GM21360 (cell line): ENCODE measurements around the gene COL9A2.
"Not testable (repeated sequence)": the region's sequence is repeated elsewhere in the genome, so short reads cannot be mapped to it uniquely, and the experiment has no call there.

Experiments
- ATAC-seq: cut with Tn5 transposase; IDR thresholded peaks from one replicate; pipeline ENCODE4 v1.9.1; 2021; ENCODE audit warnings: mild to moderate bottlenecking, moderate library complexity; ENCODE audit not compliant: unreplicated experiment

Gene COL9A2

GRCh38 chr1:40316595-40317393 lies at the start of gene COL9A2:
Gene COL9A2, minus strand, starts transcription at chr1:40317286. Its CDS starts 89 bp downstream, at chr1:40317197.
- ATAC-seq = no peak

GRCh38 chr1:40363721-40364120 lies 46.6 kb upstream of the COL9A2 start:
- peak; percentile 79 for ATAC-seq

GRCh38 chr1:40362699-40363098 lies 45.6 kb upstream of the COL9A2 start:
- ATAC-seq = no peak

GRCh38 chr1:40362199-40362598 lies 45.1 kb upstream of the COL9A2 start:
- no peak for ATAC-seq

GRCh38 chr1:40361637-40362036 lies 44.6 kb upstream of the COL9A2 start:
- no peak for ATAC-seq

- ATAC-seq = no peak
These were observed 44.1 kb upstream of the COL9A2 start for GRCh38 chr1:40361201-40361600.

GRCh38 chr1:40360631-40361030 lies 43.5 kb upstream of the COL9A2 start:
- ATAC-seq = no peak

- ATAC-seq = no peak
These were observed 40.5 kb upstream of the COL9A2 start for GRCh38 chr1:40357625-40358024.

GRCh38 chr1:40353082-40353481 lies 36.0 kb upstream of the COL9A2 start:
- ATAC-seq = no peak

- ATAC-seq = no peak
These were observed 35.0 kb upstream of the COL9A2 start for GRCh38 chr1:40352126-40352525.

- no peak for ATAC-seq
These were observed 34.0 kb upstream of the COL9A2 start for GRCh38 chr1:40351124-40351523.

GRCh38 chr1:40350391-40350790 lies 33.3 kb upstream of the COL9A2 start:
- ATAC-seq = no peak

GRCh38 chr1:40344597-40344996 lies 27.5 kb upstream of the COL9A2 start:
- no peak for ATAC-seq

GRCh38 chr1:40342381-40342717 lies 25.3 kb upstream of the COL9A2 start:
- not testable (repeated sequence) for ATAC-seq

GRCh38 chr1:40341491-40342380 lies 24.6 kb upstream of the COL9A2 start:
- no peak for ATAC-seq

- ATAC-seq = no peak
These were observed 22.6 kb upstream of the COL9A2 start for GRCh38 chr1:40339420-40340323.

GRCh38 chr1:40338745-40339419 lies 21.8 kb upstream of the COL9A2 start:
- no peak for ATAC-seq

- no peak for ATAC-seq
These were observed 20.4 kb upstream of the COL9A2 start for GRCh38 chr1:40337443-40337842.

GRCh38 chr1:40332695-40333094 lies 15.6 kb upstream of the COL9A2 start:
- ATAC-seq = no peak

- not testable (repeated sequence) for ATAC-seq
These were observed 14.3 kb upstream of the COL9A2 start for GRCh38 chr1:40331403-40331802.
